ENCODE results near the gene PLCL2. TPM values are rescaled to one million over a fixed set of nuclear protein-coding genes. Genes with fewer than 3 reads are reported as not detected.

Gene PLCL2
- total and polyA plus RNA-seq, 12 donors = 4.5 to 44.0 (median 27.1) TPM

- H3K27ac ChIP-seq = no peak overlapping the region
- no peaks in the 10 kb centered on the region for H3K36me3 ChIP-seq (replicated peaks in 1 of 2)
- H3K27me3 ChIP-seq = no peaks in the 10 kb centered on the region
- no peaks in the 10 kb centered on the region for H3K9me3 ChIP-seq (replicated peaks in 1 of 3)
- no peak for DNase-seq
- WGBS, 4 donors = 75 to 91% (median 84%) methylated on average over 2 of the region's 2 CpGs
- intact Hi-C loops (cut with DNase I) = no loop called here
- H3K4me1 ChIP-seq (replicated peaks in 1 of 2) = peaks cover 0 to 12% of the 10 kb centered on the region in 2 donors
- H3K4me3 ChIP-seq = no peak overlapping the region
- TF ChIP-seq, protein P1, sequence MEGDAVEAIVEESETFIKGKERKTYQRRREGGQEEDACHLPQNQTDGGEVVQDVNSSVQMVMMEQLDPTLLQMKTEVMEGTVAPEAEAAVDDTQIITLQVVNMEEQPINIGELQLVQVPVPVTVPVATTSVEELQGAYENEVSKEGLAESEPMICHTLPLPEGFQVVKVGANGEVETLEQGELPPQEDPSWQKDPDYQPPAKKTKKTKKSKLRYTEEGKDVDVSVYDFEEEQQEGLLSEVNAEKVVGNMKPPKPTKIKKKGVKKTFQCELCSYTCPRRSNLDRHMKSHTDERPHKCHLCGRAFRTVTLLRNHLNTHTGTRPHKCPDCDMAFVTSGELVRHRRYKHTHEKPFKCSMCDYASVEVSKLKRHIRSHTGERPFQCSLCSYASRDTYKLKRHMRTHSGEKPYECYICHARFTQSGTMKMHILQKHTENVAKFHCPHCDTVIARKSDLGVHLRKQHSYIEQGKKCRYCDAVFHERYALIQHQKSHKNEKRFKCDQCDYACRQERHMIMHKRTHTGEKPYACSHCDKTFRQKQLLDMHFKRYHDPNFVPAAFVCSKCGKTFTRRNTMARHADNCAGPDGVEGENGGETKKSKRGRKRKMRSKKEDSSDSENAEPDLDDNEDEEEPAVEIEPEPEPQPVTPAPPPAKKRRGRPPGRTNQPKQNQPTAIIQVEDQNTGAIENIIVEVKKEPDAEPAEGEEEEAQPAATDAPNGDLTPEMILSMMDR (IDR thresholded peaks at IDR 0.05) = no peak
- no peak for TF ChIP-seq POLR2A (IDR thresholded peaks at IDR 0.05)
These were observed 128.3 kb downstream of the PLCL2 start for GRCh38 chr3:17013050-17013449.

- WGBS, 4 donors = 91 to 97% (median 96%) methylated on average over 4 of the region's 4 CpGs
These were observed 128.8 kb downstream of the PLCL2 start for GRCh38 chr3:17013571-17013970.

DNA sequence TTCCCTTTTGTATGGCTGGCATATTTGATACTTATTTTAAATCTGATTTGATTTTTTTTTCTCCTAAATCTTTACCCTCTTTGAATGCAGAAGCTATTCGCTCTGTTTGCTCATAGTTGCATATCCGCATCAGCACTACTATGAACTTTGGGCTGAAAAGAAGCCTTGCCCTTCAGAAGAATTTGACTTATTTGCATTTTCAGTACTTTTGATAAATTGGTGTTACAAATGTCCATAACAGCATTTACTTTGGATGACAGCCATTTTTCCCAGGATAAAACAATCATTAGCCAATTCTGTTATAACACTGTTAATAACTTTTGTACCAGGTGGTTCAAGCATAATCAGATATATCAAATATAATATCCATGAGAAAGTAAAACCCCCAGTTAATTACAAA lies 129.5 kb downstream of the PLCL2 start:
- Histone ChIP-seq H3K9me3 (replicated peaks in 1 of 3) (no peaks in the 10 kb centered on the region), H3K27me3 (no peaks in the 10 kb centered on the region), H3K4me3 (no peak overlapping the region), H3K36me3 (replicated peaks in 1 of 2) (no peaks in the 10 kb centered on the region), H3K27ac (no peak overlapping the region), H3K4me1 (replicated peaks in 1 of 2) (peaks cover 0 to 12% of the 10 kb centered on the region in 2 donors)
- DNase-seq = no peak
- intact Hi-C loops (cut with DNase I) = no loop called here
- TF ChIP-seq, protein P1 (IDR thresholded peaks at IDR 0.05) = no peak
- 79 to 95% (median 87%) methylated on average over 2 of the region's 2 CpGs for WGBS, 4 donors

More at GRCh38 chr3:17013571-17013970, 128.8 kb downstream of the PLCL2 start:
- TF ChIP-seq, protein P1 (IDR thresholded peaks at IDR 0.05) = no peak
- no peak for TF ChIP-seq POLR2A (IDR thresholded peaks at IDR 0.05)
- Histone ChIP-seq H3K4me3 (no peak overlapping the region), H3K27me3 (no peaks in the 10 kb centered on the region), H3K9me3 (replicated peaks in 1 of 3) (no peaks in the 10 kb centered on the region), H3K36me3 (replicated peaks in 1 of 2) (no peaks in the 10 kb centered on the region), H3K4me1 (replicated peaks in 1 of 2) (peaks cover 0 to 12% of the 10 kb centered on the region in 2 donors), H3K27ac (no peak overlapping the region)
- no peak for DNase-seq
- intact Hi-C loops (cut with DNase I) = no loop called here

GRCh38 chr3:17014709-17015108 lies 130.0 kb downstream of the PLCL2 start:
- WGBS, 4 donors = 85 to 95% (median 91%) methylated on average over 8 of the region's 8 CpGs
- no peaks in the 10 kb centered on the region for H3K27me3 ChIP-seq
- intact Hi-C loops (cut with DNase I) = no loop called here

More at GRCh38 chr3:17014709-17015108, 130.0 kb downstream of the PLCL2 start:
- TF ChIP-seq, protein P1 (IDR thresholded peaks at IDR 0.05) = no peak
- no peak for TF ChIP-seq POLR2A (IDR thresholded peaks at IDR 0.05)
- Histone ChIP-seq H3K9me3 (replicated peaks in 1 of 3) (no peaks in the 10 kb centered on the region), H3K4me1 (replicated peaks in 1 of 2) (peaks cover 0 to 12% of the 10 kb centered on the region in 2 donors), H3K27ac (no peak overlapping the region), H3K36me3 (replicated peaks in 1 of 2) (no peaks in the 10 kb centered on the region), H3K4me3 (no peak overlapping the region)
- no peak for DNase-seq
